CD4-positive, alpha-beta T cell treated with Interleukin-1 beta for 1 hour (primary cell): ENCODE data around the gene ANXA2.
"Not testable (repeated sequence)": the region's sequence is repeated elsewhere in the genome, so short reads cannot be mapped to it uniquely, and the experiment has no call there.

Experiments used
- DNase-seq, 2 donors: peaks; one replicate each; pipeline ENCODE4 v3.0.0-alpha.2; 2020 to 2022

The ANXA2 gene

GRCh38 chr15:60338810-60339209, 59.0 kb downstream of the ANXA2 start:
- DNase-seq, result no peak

GRCh38 chr15:60337076-60337475, 60.7 kb downstream of the ANXA2 start:
- no peak for DNase-seq

- DNase-seq, result not testable (repeated sequence)
Measured at GRCh38 chr15:60335296-60335695, 62.5 kb downstream of the ANXA2 start.

- DNase-seq, result peak in 1 of 2 donors; percentile 22
Measured at GRCh38 chr15:60328852-60329443, 68.8 kb downstream of the ANXA2 start.

GRCh38 chr15:60326824-60327654, 70.7 kb downstream of the ANXA2 start:
- DNase-seq, result peak; percentile 1 to 59

GRCh38 chr15:60326343-60326742, 71.4 kb downstream of the ANXA2 start:
- DNase-seq, result no peak

GRCh38 chr15:60325905-60326304, 71.9 kb downstream of the ANXA2 start:
- no peak for DNase-seq

- DNase-seq, result no peak
Measured at GRCh38 chr15:60324706-60325438, 72.9 kb downstream of the ANXA2 start.

GRCh38 chr15:60323322-60323721, 74.5 kb downstream of the ANXA2 start:
- no peak for DNase-seq

GRCh38 chr15:60320365-60320764, 77.4 kb downstream of the ANXA2 start:
- no peak for DNase-seq

GRCh38 chr15:60318216-60318867, 79.4 kb downstream of the ANXA2 start:
- DNase-seq, result no peak

GRCh38 chr15:60316961-60317360, 80.8 kb downstream of the ANXA2 start:
- no peak for DNase-seq

GRCh38 chr15:60315878-60316277, 81.9 kb downstream of the ANXA2 start:
- no peak for DNase-seq

GRCh38 chr15:60313906-60314305, 83.9 kb downstream of the ANXA2 start:
- DNase-seq, result no peak

GRCh38 chr15:60307034-60307433, 90.8 kb downstream of the ANXA2 start:
- DNase-seq, result no peak

GRCh38 chr15:60301024-60301423, 96.8 kb downstream of the ANXA2 start:
- no peak for DNase-seq

- DNase-seq, result no peak
Measured at GRCh38 chr15:60299452-60300047, 98.2 kb downstream of the ANXA2 start.
